Endothelial cell of umbilical vein (primary cell): ENCODE measurements around the gene PTF1A. TPM values are rescaled to one million over a fixed set of nuclear protein-coding genes. Genes with fewer than 3 reads are reported as not detected.

Experiments
- BruUV-seq: library from RNA; stranded (reverse); fragments of 400-500 nt; replicated peaks from 2 replicates; lab custom pipeline; 2021; lab: Mats Ljungman, UMichigan
- CTCF ChIA-PET: fragments of 300-600, 350-600 bp; sonication (Branson Sonifier 250); formaldehyde crosslinking; loops from one replicate; lab custom pipeline; 2021; ENCODE audit warnings: antibody characterized with exemption, inconsistent platforms; lab: Charles Lee
- POLR2A ChIA-PET: fragments of 300-600, 350-600 bp; sonication (Branson Sonifier 250); formaldehyde crosslinking; loops from one replicate; lab custom pipeline; 2021; ENCODE audit warnings: antibody characterized with exemption, inconsistent platforms; lab: Charles Lee
- DNase-seq: peaks from one replicate; pipeline ENCODE4 v3.0.0-alpha.2; 2011; ENCODE audit warnings: low read depth, low spot score
- FAIRE-seq: peaks from 2 replicates; lab custom pipeline; 2011; peaks lifted over from hg19 to GRCh38; lab: Jason Lieb, UNC
- H2AFZ ChIP-seq: 2 replicates; pipeline ENCODE4 v1.6.0; 2012; ENCODE audit warnings: low read depth, low read length, control low read depth, inconsistent platforms
- H3K27ac ChIP-seq: 2 replicates; pipeline ENCODE4 v1.5.1; 2011; ENCODE audit warnings: low read depth, mild to moderate bottlenecking, control low read depth, low read length, moderate library complexity; ENCODE audit not compliant: insufficient read depth
- H3K27me3 ChIP-seq, 2 experiments: 2 replicates each; pipeline versions ENCODE4 v1.6.0 to v1.6.1; 2011; ENCODE audit warnings: low read length in 2 of 2, mixed read lengths in 1 of 2; ENCODE audit not compliant: control insufficient read depth in 2 of 2, insufficient read depth in 2 of 2
- H3K36me3 ChIP-seq, 2 experiments: 2 replicates in 1 of 2; 3 replicates in 1 of 2; pipeline ENCODE4 v1.5.1; 2011; ENCODE audit warnings: low read length in 2 of 2, mild to moderate bottlenecking in 1 of 2, moderate library complexity in 1 of 2; ENCODE audit not compliant: control insufficient read depth in 2 of 2, insufficient read depth in 2 of 2; ENCODE audit errors: extremely low read depth in 1 of 2
- H3K4me1 ChIP-seq: 3 replicates; pipeline ENCODE4 v1.5.1; 2011; ENCODE audit warnings: mild to moderate bottlenecking, low read length; ENCODE audit not compliant: control insufficient read depth, insufficient read depth; ENCODE audit errors: extremely low read depth
- H3K4me2 ChIP-seq: 2 replicates; pipeline ENCODE4 v1.6.1; 2011; ENCODE audit warnings: low read length, control low read depth, mixed read lengths; ENCODE audit not compliant: insufficient read depth
- H3K4me3 ChIP-seq, 3 experiments: fragments of 200-600 bp in 1 of 3; sonication (generic), shearing (Covaris generic) in 1 of 3; replicated peaks in 1 of 3; 2 replicates each; pipeline ENCODE4 v1.5.1; 2011 to 2016; ENCODE audit warnings: control low read depth in 3 of 3, low read length in 3 of 3, mild to moderate bottlenecking in 2 of 3, inconsistent platforms in 1 of 3, low read depth in 1 of 3, moderate library complexity in 1 of 3; ENCODE audit not compliant: insufficient read depth in 1 of 3
- H3K79me2 ChIP-seq: 2 replicates; pipeline ENCODE4 v1.6.0; 2012; ENCODE audit warnings: low read length, inconsistent platforms; ENCODE audit not compliant: control insufficient read depth, insufficient read depth
- H3K9ac ChIP-seq: replicated peaks from 2 replicates; pipeline ENCODE3; 2011; ENCODE audit warnings: low read length, control low read depth; ENCODE audit not compliant: insufficient read depth; ENCODE audit errors: extremely low read depth
- H3K9me1 ChIP-seq: replicated peaks from 3 replicates; pipeline ENCODE4 v1.6.0; 2011; ENCODE audit warnings: mild to moderate bottlenecking, low read length; ENCODE audit not compliant: control insufficient read depth, insufficient read depth; ENCODE audit errors: extremely low read depth
- H3K9me3 ChIP-seq: replicated peaks from 2 replicates; pipeline ENCODE4 v1.5.1; 2012; ENCODE audit warnings: low read length, inconsistent platforms; ENCODE audit not compliant: control insufficient read depth, insufficient read depth
- H4K20me1 ChIP-seq: replicated peaks from 2 replicates; pipeline ENCODE3; 2011; ENCODE audit warnings: mild to moderate bottlenecking, low read length; ENCODE audit not compliant: control insufficient read depth, insufficient read depth; ENCODE audit errors: extremely low read depth
- EZH2 ChIP-seq: IDR thresholded peaks from 2 replicates; pipeline ENCODE4 v1.6.1; 2012; ENCODE audit warnings: borderline replicate concordance, low read depth, mild to moderate bottlenecking, moderate library complexity, low read length, inconsistent platforms; ENCODE audit not compliant: severe bottlenecking
- FOS ChIP-seq: IDR thresholded peaks from 2 replicates; pipeline ENCODE4 v1.6.1; 2011; ENCODE audit warnings: mild to moderate bottlenecking, low read length, moderate library complexity, borderline replicate concordance; ENCODE audit not compliant: insufficient read depth
- JUN ChIP-seq: IDR thresholded peaks from 2 replicates; pipeline ENCODE4 v1.6.1; 2011; ENCODE audit warnings: borderline replicate concordance, low read depth; ENCODE audit not compliant: insufficient read length, insufficient read depth
- MYC ChIP-seq: IDR thresholded peaks from one replicate; pipeline ENCODE4 v1.6.1; 2011; ENCODE audit warnings: mild to moderate bottlenecking, low read depth, low read length
- POLR2A ChIP-seq: IDR thresholded peaks from 2 replicates; pipeline ENCODE4 v1.6.1; 2012; ENCODE audit warnings: low read depth, mild to moderate bottlenecking, control low read depth, low read length
- POLR2AphosphoS5 ChIP-seq: IDR thresholded peaks from 2 replicates; pipeline ENCODE4 v1.6.1; 2012; ENCODE audit warnings: low read depth, mild to moderate bottlenecking, control low read depth, low read length, moderate library complexity; ENCODE audit not compliant: insufficient read depth
- dilution Hi-C: fragments of 300-500 bp; cut with MboI; formaldehyde crosslinking; loops from one replicate; pipeline ENCODE4 v1.15.0; 2019; ENCODE audit warnings: low sequenced_read_pairs; ENCODE audit not compliant: extremely low pct_ligation_motif_present
- intact Hi-C: fragments of 100-400 bp; cut with micrococcal nuclease; formaldehyde crosslinking; loops from one replicate; pipeline ENCODE4 v1.10.0; 2022
- polyA plus RNA-seq, 4 experiments: library from polyadenylated mRNA; depleted of rRNA in 3 of 4; stranded (reverse) in 3 of 4; unstranded in 1 of 4; fragments of >200 nt; gene quantifications; 2 replicates each; pipeline versions ENCODE4 v1.2.1 to v1.2.3, GENCODE V29; 2011 to 2012; ENCODE audit warnings: missing spikeins in 1 of 4
- total RNA-seq: library from RNA; stranded (reverse); gene quantifications from 2 replicates; pipeline ENCODE4 v1.2.3, GENCODE V29; 2021
- TF ChIP-seq, protein P1 (sequence below), 2 donors: IDR thresholded peaks; 1 replicate in 1 of 2; 2 replicates in 1 of 2; pipeline ENCODE4 v1.5.1; 2011; ENCODE audit warnings: low read length in 2 of 2, mild to moderate bottlenecking in 2 of 2, moderate library complexity in 2 of 2, control low read depth in 1 of 2, inconsistent platforms in 1 of 2, low read depth in 1 of 2; ENCODE audit not compliant: insufficient read depth in 1 of 2; ENCODE audit errors: extremely low read depth in 1 of 2
- TF ChIP-seq, protein P2 (sequence below): IDR thresholded peaks from 2 replicates; pipeline ENCODE4 v1.6.1; 2011; ENCODE audit not compliant: insufficient read depth, insufficient read length

The PTF1A gene
- total and polyA plus RNA-seq, 2 donors (not counting 3 experiments of a cell fraction or from before 2014, with no cell fraction given) = not detected

DNA sequence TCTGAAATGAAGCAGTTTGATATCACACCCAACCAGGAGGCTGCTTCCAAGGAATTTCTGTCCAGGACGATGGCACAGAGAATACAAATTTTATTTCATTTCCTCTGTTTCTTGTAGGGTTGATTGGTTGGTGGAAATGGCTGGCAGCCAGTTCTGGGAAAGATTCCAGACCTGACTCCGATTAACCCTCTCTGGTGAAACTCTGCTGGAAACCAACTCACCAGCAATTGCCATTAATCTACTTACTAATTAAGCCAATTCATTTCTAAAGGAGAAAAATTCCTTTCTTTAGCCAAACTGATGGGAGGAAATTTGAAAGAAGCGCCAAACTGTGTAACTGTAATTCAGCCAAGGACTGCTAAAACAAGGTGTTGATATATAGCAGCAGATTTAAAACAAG, 10.7 kb downstream of the PTF1A start:
- no peaks in the 10 kb centered on the region for H3K9me1 ChIP-seq
- no peaks in the 10 kb centered on the region for H4K20me1 ChIP-seq
- no peak overlapping the region for H3K27ac ChIP-seq
- H3K27me3 ChIP-seq = peaks cover 43 to 58% of the 10 kb centered on the region in 2 experiments
- H3K9ac ChIP-seq = no peak overlapping the region
- H3K4me3 ChIP-seq = no peak overlapping the region
- TF ChIP-seq JUN (no peak), EZH2 (no peak), POLR2AphosphoS5 (no peak), MYC (no peak), POLR2A (no peak), FOS (no peak)
- TF ChIP-seq, protein P1, sequence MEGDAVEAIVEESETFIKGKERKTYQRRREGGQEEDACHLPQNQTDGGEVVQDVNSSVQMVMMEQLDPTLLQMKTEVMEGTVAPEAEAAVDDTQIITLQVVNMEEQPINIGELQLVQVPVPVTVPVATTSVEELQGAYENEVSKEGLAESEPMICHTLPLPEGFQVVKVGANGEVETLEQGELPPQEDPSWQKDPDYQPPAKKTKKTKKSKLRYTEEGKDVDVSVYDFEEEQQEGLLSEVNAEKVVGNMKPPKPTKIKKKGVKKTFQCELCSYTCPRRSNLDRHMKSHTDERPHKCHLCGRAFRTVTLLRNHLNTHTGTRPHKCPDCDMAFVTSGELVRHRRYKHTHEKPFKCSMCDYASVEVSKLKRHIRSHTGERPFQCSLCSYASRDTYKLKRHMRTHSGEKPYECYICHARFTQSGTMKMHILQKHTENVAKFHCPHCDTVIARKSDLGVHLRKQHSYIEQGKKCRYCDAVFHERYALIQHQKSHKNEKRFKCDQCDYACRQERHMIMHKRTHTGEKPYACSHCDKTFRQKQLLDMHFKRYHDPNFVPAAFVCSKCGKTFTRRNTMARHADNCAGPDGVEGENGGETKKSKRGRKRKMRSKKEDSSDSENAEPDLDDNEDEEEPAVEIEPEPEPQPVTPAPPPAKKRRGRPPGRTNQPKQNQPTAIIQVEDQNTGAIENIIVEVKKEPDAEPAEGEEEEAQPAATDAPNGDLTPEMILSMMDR (IDR thresholded peaks at IDR 0.05; ENCODE audit: extremely low read depth in 1 of 2, insufficient read depth in 1 of 2, low read depth in 1 of 2, low read length in 2 of 2) = no peak
- TF ChIP-seq, protein P2, sequence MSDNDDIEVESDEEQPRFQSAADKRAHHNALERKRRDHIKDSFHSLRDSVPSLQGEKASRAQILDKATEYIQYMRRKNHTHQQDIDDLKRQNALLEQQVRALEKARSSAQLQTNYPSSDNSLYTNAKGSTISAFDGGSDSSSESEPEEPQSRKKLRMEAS = no peak
- no peaks in the 10 kb centered on the region for H3K36me3 ChIP-seq
- H3K79me2 ChIP-seq = no peaks in the 10 kb centered on the region
- DNase-seq (no peak), FAIRE-seq (no peak)
- no TSS peak for BruUV-seq
- ChIA-PET POLR2A (no interaction called here), CTCF (no interaction called here)
- H3K4me2 ChIP-seq = no peak overlapping the region
- H3K9me3 ChIP-seq = no peaks in the 10 kb centered on the region
- dilution Hi-C loops = no loop called here
- H3K4me1 ChIP-seq = no peaks in the 10 kb centered on the region
- no peak overlapping the region for H2AFZ ChIP-seq
- intact Hi-C loops = no loop called here
